Endodermal cell (in vitro differentiated cells): ENCODE data around the gene TACC2. TPM values are rescaled to one million over a fixed set of nuclear protein-coding genes. Genes with fewer than 3 reads are reported as not detected.

ENCODE experiments used
- DNase-seq: peaks from one replicate; pipeline ENCODE4 v3.0.0-alpha.2; 2017
- H3K27ac ChIP-seq: 2 replicates; pipeline ENCODE4 v1.5.1; 2013; ENCODE audit warnings: mild to moderate bottlenecking, low read depth, low read length, moderate library complexity
- H3K27me3 ChIP-seq: 2 replicates; pipeline ENCODE4 v1.6.1; 2013; ENCODE audit warnings: mild to moderate bottlenecking, low read length, moderate library complexity; ENCODE audit not compliant: insufficient read depth, control insufficient read depth, poor library complexity, severe bottlenecking
- H3K36me3 ChIP-seq: 2 replicates; pipeline ENCODE4 v1.7.0; 2013; ENCODE audit warnings: mild to moderate bottlenecking, low read length, moderate library complexity; ENCODE audit not compliant: control insufficient read depth, insufficient read depth
- H3K4me1 ChIP-seq: one replicate; pipeline ENCODE4 v1.7.0; 2013; ENCODE audit warnings: low read length; ENCODE audit not compliant: control insufficient read depth, insufficient read depth
- H3K4me3 ChIP-seq: 2 replicates; pipeline ENCODE4 v1.5.1; 2013; ENCODE audit warnings: mild to moderate bottlenecking, low read length, moderate library complexity
- H3K9ac ChIP-seq: 2 replicates; pipeline ENCODE4 v1.6.1; 2013; ENCODE audit warnings: mild to moderate bottlenecking, low read length, moderate library complexity; ENCODE audit not compliant: poor library complexity, severe bottlenecking; ENCODE audit errors: extremely low read depth
- H3K9me3 ChIP-seq: 2 replicates; pipeline ENCODE4 v1.6.1; 2013; ENCODE audit warnings: mild to moderate bottlenecking, low read length, moderate library complexity; ENCODE audit not compliant: control insufficient read depth
- H3K27ac Mint-ChIP-seq: 2 replicates; pipeline ENCODE4 v1.8.0; 2020; ENCODE audit warnings: mixed read lengths
- H3K27me3 Mint-ChIP-seq: 2 replicates; pipeline ENCODE4 v1.8.0; 2021; ENCODE audit warnings: mild to moderate bottlenecking, mixed read lengths; ENCODE audit not compliant: insufficient read depth
- H3K36me3 Mint-ChIP-seq: 2 replicates; pipeline ENCODE4 v1.8.0; 2020; ENCODE audit warnings: low read depth, mixed read lengths
- H3K4me1 Mint-ChIP-seq: 2 replicates; pipeline ENCODE4 v1.8.0; 2020; ENCODE audit warnings: mixed read lengths
- H3K4me3 Mint-ChIP-seq: 2 replicates; pipeline ENCODE4 v1.8.0; 2020; ENCODE audit warnings: mild to moderate bottlenecking, moderate library complexity, mixed read lengths
- H3K9me3 Mint-ChIP-seq: 2 replicates; pipeline ENCODE4 v1.8.0; 2020; ENCODE audit warnings: mild to moderate bottlenecking, mixed read lengths
- CTCF ChIP-seq: fragments of 200-600 bp; sonication (generic); conservative IDR thresholded peaks from 2 replicates; pipeline ENCODE4 v1.5.0; 2021; ENCODE audit warnings: antibody characterized with exemption, mild to moderate bottlenecking
- WGBS, 2 experiments: methylation state at CpG; one replicate each; pipeline versions ENCODE4 v1.1.5 to v1.1.7; 2013; ENCODE audit warnings: missing lambda C conversion rate in 2 of 2, mixed read lengths in 1 of 2; ENCODE audit not compliant: insufficient coverage in 1 of 2, insufficient read length in 1 of 2; 5-methylcytosine and 5-hydroxymethylcytosine counted together
- total RNA-seq, 2 donors: library from RNA; stranded (reverse); fragmentation: NEBNext Ultra II Directional in 1 of 2; extraction: Animal tissue kit (Norgen Biotek cat#: 25700) in 1 of 2; gene quantifications; 2 replicates in 1 of 2; 3 replicates in 1 of 2; pipeline ENCODE4 v1.2.1, GENCODE V29; 2021

Gene TACC2
- total RNA-seq, 2 donors from 2014 or later, result 24.5 to 34.1 TPM

GRCh38 chr10:122269059-122269687 lies 280.2 kb downstream of the TACC2 start:
- Mint-ChIP-seq H3K27me3 (no peaks in the 10 kb centered on the region), H3K36me3 (no peaks in the 10 kb centered on the region), H3K27ac (no peak overlapping the region), H3K9me3 (no peaks in the 10 kb centered on the region), H3K4me1 (no peaks in the 10 kb centered on the region), H3K4me3 (no peak overlapping the region)
- H3K27me3 ChIP-seq, result no peaks in the 10 kb centered on the region
- no peak overlapping the region for H3K4me3 ChIP-seq
- 87 to 91% methylated on average over 4 to 10 of the region's 10 CpGs for WGBS, 2 experiments
- H3K4me1 ChIP-seq, result no peaks in the 10 kb centered on the region
- no peaks in the 10 kb centered on the region for H3K9me3 ChIP-seq
- TF ChIP-seq CTCF, result no peak
- no peak overlapping the region for H3K27ac ChIP-seq
- no peaks in the 10 kb centered on the region for H3K36me3 ChIP-seq
- no peak overlapping the region for H3K9ac ChIP-seq
- peak; percentile 36 for DNase-seq

- 85 to 100% methylated on average over 1 to 5 of the region's 5 CpGs for WGBS, 2 experiments
- H3K4me3 ChIP-seq, result no peak within 1 kb of the TSS
- H3K27ac ChIP-seq, result no peak within 1 kb of the TSS
- Mint-ChIP-seq H3K36me3 (no peaks in the 10 kb centered on the region), H3K9me3 (no peaks in the 10 kb centered on the region), H3K27me3 (no peaks in the 10 kb centered on the region), H3K4me3 (no peak within 1 kb of the TSS), H3K4me1 (peaks cover 5% of the 10 kb centered on the region), H3K27ac (no peak within 1 kb of the TSS)
- no peaks in the 10 kb centered on the region for H3K9me3 ChIP-seq
- no peaks in the 10 kb centered on the region for H3K4me1 ChIP-seq
- H3K27me3 ChIP-seq, result no peaks in the 10 kb centered on the region
- H3K36me3 ChIP-seq, result no peaks in the 10 kb centered on the region
- no peak within 1 kb of the TSS for H3K9ac ChIP-seq
- peak; percentile 40 for DNase-seq
- no peak for TF ChIP-seq CTCF
Observed at GRCh38 chr10:122271076-122271475, 282.1 kb downstream of the TACC2 start, which contains the start of gene BTBD16. Gene BTBD16, plus strand, starts transcription at chr10:122271296. Its CDS starts 3,786 bp downstream, at chr10:122275082.

DNA sequence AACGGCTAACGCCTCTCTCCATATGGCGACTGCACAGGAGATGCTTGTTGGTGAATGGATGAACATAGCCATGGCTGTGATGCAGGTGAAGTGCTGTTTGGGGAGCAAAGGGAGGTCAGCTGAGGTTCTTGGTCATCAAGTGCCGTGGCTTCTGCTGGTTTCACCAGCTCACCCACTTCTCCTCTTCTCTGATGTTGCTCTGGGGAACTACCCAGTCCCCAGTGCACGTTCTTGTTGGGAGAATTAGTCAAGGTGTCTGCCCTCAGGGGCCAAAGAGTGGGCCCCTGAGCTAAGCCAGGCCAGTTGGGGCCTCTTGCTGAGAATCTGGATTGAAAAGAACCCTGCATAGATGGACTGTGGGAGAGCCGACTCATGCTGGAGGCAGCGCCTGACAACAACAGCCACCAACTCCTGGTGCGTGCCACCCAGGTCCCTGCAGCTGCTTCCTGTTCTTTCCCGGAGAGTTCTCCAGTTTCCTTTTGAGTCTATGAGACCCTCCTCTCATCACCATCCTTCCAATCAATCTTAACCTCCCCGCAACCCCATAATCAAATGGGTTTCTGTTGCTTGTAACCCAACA lies 285.1 kb downstream of the TACC2 start:
- TF ChIP-seq CTCF, result no peak
- Mint-ChIP-seq H3K27me3 (peaks cover 2% of the 10 kb centered on the region), H3K4me3 (no peak overlapping the region), H3K36me3 (no peaks in the 10 kb centered on the region), H3K27ac (no peak overlapping the region), H3K9me3 (no peaks in the 10 kb centered on the region), H3K4me1 (peaks cover 5% of the 10 kb centered on the region)
- Histone ChIP-seq H3K27me3 (no peaks in the 10 kb centered on the region), H3K9ac (no peak overlapping the region), H3K27ac (no peak overlapping the region), H3K4me1 (no peaks in the 10 kb centered on the region), H3K4me3 (no peak overlapping the region), H3K36me3 (no peaks in the 10 kb centered on the region), H3K9me3 (no peaks in the 10 kb centered on the region)
- 94% methylated on average over 8 to 10 of the region's 10 CpGs for WGBS, 2 experiments
- DNase-seq, result peak; percentile 38
